Measurements from ENCODE around the gene NFIX.

Gene NFIX

GRCh38 chr19:13093407-13094105 is 98.3 kb downstream of the NFIX start:
- no peak for DNase-seq (ENCODE audit: low read depth)

GRCh38 chr19:13094106-13094504 is 98.8 kb downstream of the NFIX start:
- no peak for DNase-seq (ENCODE audit: low read depth)

- no peak for DNase-seq (ENCODE audit: low read depth)
These were observed 99.6 kb downstream of the NFIX start for GRCh38 chr19:13094771-13095392.

- DNase-seq (ENCODE audit: low read depth) = no peak
These were observed 100.1 kb downstream of the NFIX start for GRCh38 chr19:13095393-13095784.

- no peak for DNase-seq (ENCODE audit: low read depth)
These were observed 101.0 kb downstream of the NFIX start for GRCh38 chr19:13095934-13096927.

GRCh38 chr19:13097033-13097462 is 101.8 kb downstream of the NFIX start:
- no peak for DNase-seq (ENCODE audit: low read depth)

GRCh38 chr19:13097463-13098258 is 102.4 kb downstream of the NFIX start:
- DNase-seq (ENCODE audit: low read depth) = no peak

GRCh38 chr19:13098277-13099072 is 103.2 kb downstream of the NFIX start:
- no peak for DNase-seq (ENCODE audit: low read depth)

GRCh38 chr19:13099073-13099999 is 104.1 kb downstream of the NFIX start:
- DNase-seq (ENCODE audit: low read depth) = no peak

- DNase-seq (ENCODE audit: low read depth) = no peak
These were observed 104.8 kb downstream of the NFIX start for GRCh38 chr19:13100031-13100588.

GRCh38 chr19:13100841-13101589 is 105.7 kb downstream of the NFIX start:
- no peak for DNase-seq (ENCODE audit: low read depth)

GRCh38 chr19:13101590-13102415 is 106.5 kb downstream of the NFIX start:
- no peak for DNase-seq (ENCODE audit: low read depth)

GRCh38 chr19:13102416-13102665 is 107.1 kb downstream of the NFIX start:
- no peak for DNase-seq (ENCODE audit: low read depth)

- no peak for DNase-seq (ENCODE audit: low read depth)
These were observed 107.6 kb downstream of the NFIX start, which contains the start of gene LYL1 for GRCh38 chr19:13102666-13103580. Gene LYL1 (minus strand): TSS chr19:13102858. CDS start chr19:13101171, 1,687 bp downstream.

- DNase-seq (ENCODE audit: low read depth) = no peak
These were observed 108.5 kb downstream of the NFIX start for GRCh38 chr19:13103581-13104359.

- DNase-seq (ENCODE audit: low read depth) = no peak
These were observed 109.1 kb downstream of the NFIX start for GRCh38 chr19:13104360-13104847.
